ENCODE results near the gene ACBD3.
A peak's percentile ranks its signal among the peaks of the same experiment; 100 is the strongest.

- 0 out of 3 replicates have a peak, but pooled peaks have one; percentile 8 for TF ChIP-seq POU2F2 (IDR thresholded peaks at IDR 0.05; ENCODE audit: borderline replicate concordance, low read depth, low read length)
- TF ChIP-seq BCL3 (IDR thresholded peaks at IDR 0.05; ENCODE audit: borderline replicate concordance, insufficient read depth, low read depth, low read length, poor library complexity, severe bottlenecking): no peak
- TF ChIP-seq NBN (IDR thresholded peaks at IDR 0.05): no peak
Measured at GRCh38 chr1:226109829-226110248, 76.7 kb downstream of the ACBD3 start.

All from GM12878 (cell line).